Measurements from ENCODE around the gene TRAF6. TPM values are rescaled to one million over a fixed set of nuclear protein-coding genes. Genes with fewer than 3 reads are reported as not detected.

TRAF6 gene
- polyA plus RNA-seq, 3 donors from 2014 or later, result 11.3 to 20.0 (median 13.1) TPM

Other genes with a start within 250 kb of the TRAF6 start
- gene COMMD9, start 220.8 kb downstream of the TRAF6 start, polyA plus RNA-seq, result 100 to 1,000 TPM in 1 of 3 donors, 10 to 100 TPM in 2; 97.0 to 112 (median 97.4) TPM
- gene PRR5L, start 214.0 kb downstream of the TRAF6 start, polyA plus RNA-seq, result 100 to 1,000 TPM in 1 of 3 donors, 10 to 100 TPM in 2; 55.6 to 161 (median 82.4) TPM
- gene RAG1, start 57.7 kb upstream of the TRAF6 start, polyA plus RNA-seq, result under 1 TPM; 0.39 to 0.85 (median 0.52) TPM
- gene IFTAP, start 84.2 kb upstream of the TRAF6 start, polyA plus RNA-seq, result 10 to 100 TPM in 1 of 3 donors, 1 to 10 TPM in 2; 3.1 to 11.8 (median 3.2) TPM
- not detected for gene RAG2, start 88.0 kb upstream of the TRAF6 start, polyA plus RNA-seq